Measurements from ENCODE around the gene C1QL2. TPM values are rescaled to one million over a fixed set of nuclear protein-coding genes. Genes with fewer than 3 reads are reported as not detected.

C1QL2 gene
- total RNA-seq, 2 donors from 2014 or later = not detected

- no peak for TF ChIP-seq CTCF (IDR thresholded peaks at IDR 0.05)
Observed at GRCh38 chr2:119196301-119197125, 38.0 kb upstream of the C1QL2 start.

GRCh38 chr2:119195887-119196286 is 37.3 kb upstream of the C1QL2 start:
- no peaks in the 10 kb centered on the region for H3K27me3 ChIP-seq
- no peak for DNase-seq (ENCODE audit: low spot score)
- TF ChIP-seq CTCF (IDR thresholded peaks at IDR 0.05) = no peak

More at GRCh38 chr2:119196301-119197125, 38.0 kb upstream of the C1QL2 start:
- no peak for DNase-seq (ENCODE audit: low spot score)
- Histone ChIP-seq H3K4me3 (no peak overlapping the region), H3K27ac (no peak overlapping the region), H3K27me3 (no peaks in the 10 kb centered on the region), H3K9me3 (no peaks in the 10 kb centered on the region), H3K36me3 (no peaks in the 10 kb centered on the region), H3K4me1 (no peaks in the 10 kb centered on the region)

GRCh38 chr2:119195001-119195400 is 36.5 kb upstream of the C1QL2 start:
- Histone ChIP-seq H3K4me3 (no peak overlapping the region), H3K9me3 (no peaks in the 10 kb centered on the region), H3K27ac (no peak overlapping the region), H3K4me1 (no peaks in the 10 kb centered on the region), H3K36me3 (no peaks in the 10 kb centered on the region), H3K27me3 (no peaks in the 10 kb centered on the region)
- DNase-seq (ENCODE audit: low spot score) = no peak
- TF ChIP-seq CTCF (IDR thresholded peaks at IDR 0.05) = no peak

More at GRCh38 chr2:119195887-119196286, 37.3 kb upstream of the C1QL2 start:
- Histone ChIP-seq H3K27ac (no peak overlapping the region), H3K36me3 (no peaks in the 10 kb centered on the region), H3K9me3 (no peaks in the 10 kb centered on the region), H3K4me3 (no peak overlapping the region), H3K4me1 (no peaks in the 10 kb centered on the region)

GRCh38 chr2:119192893-119193292 is 34.3 kb upstream of the C1QL2 start:
- H3K4me1 ChIP-seq = no peaks in the 10 kb centered on the region
- no peak overlapping the region for H3K4me3 ChIP-seq
- no peak for TF ChIP-seq CTCF (IDR thresholded peaks at IDR 0.05)
- DNase-seq (ENCODE audit: low spot score) = no peak
- H3K27me3 ChIP-seq = no peaks in the 10 kb centered on the region
- H3K9me3 ChIP-seq = no peaks in the 10 kb centered on the region
- H3K36me3 ChIP-seq = no peaks in the 10 kb centered on the region
- H3K27ac ChIP-seq = no peak overlapping the region

GRCh38 chr2:119190321-119191111 is 32.0 kb upstream of the C1QL2 start:
- TF ChIP-seq CTCF (IDR thresholded peaks at IDR 0.05) = no peak
- Histone ChIP-seq H3K27ac (no peak overlapping the region), H3K27me3 (no peaks in the 10 kb centered on the region), H3K36me3 (no peaks in the 10 kb centered on the region), H3K9me3 (no peaks in the 10 kb centered on the region), H3K4me3 (no peak overlapping the region), H3K4me1 (no peaks in the 10 kb centered on the region)
- no peak for DNase-seq (ENCODE audit: low spot score)
